Neural cell (in vitro differentiated cells): ENCODE results near the gene FHOD3.

Experiments
- MXI1 ChIP-seq: fragments of 450-650 bp; conservative IDR thresholded peaks from 2 replicates; pipeline ENCODE4 v1.6.1; 2014; ENCODE audit warnings: antibody characterized with exemption, mild to moderate bottlenecking; ENCODE audit not compliant: poor library complexity, severe bottlenecking
- POLR2AphosphoS5 ChIP-seq: IDR thresholded peaks from 2 replicates; pipeline ENCODE4 v1.6.1; 2012
- RAD21 ChIP-seq: fragments of 450-650 bp; conservative IDR thresholded peaks from 2 replicates; pipeline ENCODE4 v1.6.1; 2014; ENCODE audit warnings: antibody characterized with exemption, mild to moderate bottlenecking, moderate library complexity
- TAF1 ChIP-seq: IDR thresholded peaks from 2 replicates; pipeline ENCODE4 v1.6.1; 2012; ENCODE audit warnings: low read depth
- TF ChIP-seq, protein P1 (sequence below): fragments of 450-650 bp; IDR thresholded peaks from 2 replicates; pipeline ENCODE4 v1.5.1; 2014; ENCODE audit warnings: antibody characterized with exemption, mild to moderate bottlenecking, moderate library complexity; ENCODE audit not compliant: poor library complexity, severe bottlenecking
- TF ChIP-seq, protein P2 (sequence below): IDR thresholded peaks from 2 replicates; pipeline ENCODE4 v1.6.1; 2012; ENCODE audit warnings: borderline replicate concordance

DNA sequence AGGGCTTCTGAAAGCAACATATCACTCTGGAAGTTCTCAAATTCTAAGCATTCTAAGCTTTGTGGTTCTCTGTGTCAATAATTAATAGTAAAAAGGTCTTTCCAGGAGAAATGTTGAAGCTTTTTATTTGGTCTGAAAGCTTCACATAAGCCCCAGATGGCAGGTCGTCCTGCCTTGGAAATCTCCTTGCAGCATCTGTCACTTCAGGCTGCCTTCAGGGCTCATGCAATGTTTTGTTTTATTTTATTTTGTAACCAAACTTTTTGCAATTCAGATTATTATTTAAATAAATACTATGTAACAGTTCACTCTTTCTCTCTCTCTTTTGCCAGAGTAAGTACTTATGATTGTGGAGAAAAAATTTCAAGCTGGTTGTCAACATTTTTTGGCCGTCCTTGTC lies 46.7 kb upstream of the FHOD3 start:
- TF ChIP-seq, protein P1, sequence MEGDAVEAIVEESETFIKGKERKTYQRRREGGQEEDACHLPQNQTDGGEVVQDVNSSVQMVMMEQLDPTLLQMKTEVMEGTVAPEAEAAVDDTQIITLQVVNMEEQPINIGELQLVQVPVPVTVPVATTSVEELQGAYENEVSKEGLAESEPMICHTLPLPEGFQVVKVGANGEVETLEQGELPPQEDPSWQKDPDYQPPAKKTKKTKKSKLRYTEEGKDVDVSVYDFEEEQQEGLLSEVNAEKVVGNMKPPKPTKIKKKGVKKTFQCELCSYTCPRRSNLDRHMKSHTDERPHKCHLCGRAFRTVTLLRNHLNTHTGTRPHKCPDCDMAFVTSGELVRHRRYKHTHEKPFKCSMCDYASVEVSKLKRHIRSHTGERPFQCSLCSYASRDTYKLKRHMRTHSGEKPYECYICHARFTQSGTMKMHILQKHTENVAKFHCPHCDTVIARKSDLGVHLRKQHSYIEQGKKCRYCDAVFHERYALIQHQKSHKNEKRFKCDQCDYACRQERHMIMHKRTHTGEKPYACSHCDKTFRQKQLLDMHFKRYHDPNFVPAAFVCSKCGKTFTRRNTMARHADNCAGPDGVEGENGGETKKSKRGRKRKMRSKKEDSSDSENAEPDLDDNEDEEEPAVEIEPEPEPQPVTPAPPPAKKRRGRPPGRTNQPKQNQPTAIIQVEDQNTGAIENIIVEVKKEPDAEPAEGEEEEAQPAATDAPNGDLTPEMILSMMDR, result no peak
- no peak for TF ChIP-seq POLR2AphosphoS5
- TF ChIP-seq, protein P2, sequence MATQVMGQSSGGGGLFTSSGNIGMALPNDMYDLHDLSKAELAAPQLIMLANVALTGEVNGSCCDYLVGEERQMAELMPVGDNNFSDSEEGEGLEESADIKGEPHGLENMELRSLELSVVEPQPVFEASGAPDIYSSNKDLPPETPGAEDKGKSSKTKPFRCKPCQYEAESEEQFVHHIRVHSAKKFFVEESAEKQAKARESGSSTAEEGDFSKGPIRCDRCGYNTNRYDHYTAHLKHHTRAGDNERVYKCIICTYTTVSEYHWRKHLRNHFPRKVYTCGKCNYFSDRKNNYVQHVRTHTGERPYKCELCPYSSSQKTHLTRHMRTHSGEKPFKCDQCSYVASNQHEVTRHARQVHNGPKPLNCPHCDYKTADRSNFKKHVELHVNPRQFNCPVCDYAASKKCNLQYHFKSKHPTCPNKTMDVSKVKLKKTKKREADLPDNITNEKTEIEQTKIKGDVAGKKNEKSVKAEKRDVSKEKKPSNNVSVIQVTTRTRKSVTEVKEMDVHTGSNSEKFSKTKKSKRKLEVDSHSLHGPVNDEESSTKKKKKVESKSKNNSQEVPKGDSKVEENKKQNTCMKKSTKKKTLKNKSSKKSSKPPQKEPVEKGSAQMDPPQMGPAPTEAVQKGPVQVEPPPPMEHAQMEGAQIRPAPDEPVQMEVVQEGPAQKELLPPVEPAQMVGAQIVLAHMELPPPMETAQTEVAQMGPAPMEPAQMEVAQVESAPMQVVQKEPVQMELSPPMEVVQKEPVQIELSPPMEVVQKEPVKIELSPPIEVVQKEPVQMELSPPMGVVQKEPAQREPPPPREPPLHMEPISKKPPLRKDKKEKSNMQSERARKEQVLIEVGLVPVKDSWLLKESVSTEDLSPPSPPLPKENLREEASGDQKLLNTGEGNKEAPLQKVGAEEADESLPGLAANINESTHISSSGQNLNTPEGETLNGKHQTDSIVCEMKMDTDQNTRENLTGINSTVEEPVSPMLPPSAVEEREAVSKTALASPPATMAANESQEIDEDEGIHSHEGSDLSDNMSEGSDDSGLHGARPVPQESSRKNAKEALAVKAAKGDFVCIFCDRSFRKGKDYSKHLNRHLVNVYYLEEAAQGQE, result no peak
- TF ChIP-seq TAF1, result no peak
- TF ChIP-seq RAD21, result no peak
- TF ChIP-seq MXI1, result no peak
